Smooth muscle cell of the brain vasculature (primary cell): ENCODE measurements around the gene PRRG3.
"Not testable (repeated sequence)": the region's sequence is repeated elsewhere in the genome, so short reads cannot be mapped to it uniquely, and the experiment has no call there.

Source experiments
- DNase-seq: peaks from one replicate; pipeline ENCODE4 v3.0.0-alpha.2; 2012; ENCODE audit warnings: low read depth, low spot score

Gene PRRG3

GRCh38 chrX:151694661-151695582 is at the start of gene PRRG3:
Gene PRRG3, plus strand, starts transcription at chrX:151695458. Its CDS starts 3,357 bp downstream, at chrX:151698815.
- DNase-seq, result no peak

GRCh38 chrX:151675121-151675746 is 20.0 kb upstream of the PRRG3 start:
- no peak for DNase-seq

- no peak for DNase-seq
Observed at GRCh38 chrX:151676196-151676595, 19.1 kb upstream of the PRRG3 start.

GRCh38 chrX:151679798-151680402 is 15.4 kb upstream of the PRRG3 start:
- no peak for DNase-seq

GRCh38 chrX:151680805-151681204 is 14.5 kb upstream of the PRRG3 start:
- DNase-seq, result no peak

- DNase-seq, result no peak
Observed at GRCh38 chrX:151687635-151688034, 7.6 kb upstream of the PRRG3 start.

GRCh38 chrX:151688695-151689094 is 6.6 kb upstream of the PRRG3 start:
- DNase-seq, result no peak

GRCh38 chrX:151692825-151693224 is 2.4 kb upstream of the PRRG3 start:
- no peak for DNase-seq

GRCh38 chrX:151694121-151694520 is 1.1 kb upstream of the PRRG3 start:
- no peak for DNase-seq

- no peak for DNase-seq
Observed at GRCh38 chrX:151695583-151696340, 504 bp downstream of the PRRG3 start.

GRCh38 chrX:151697082-151697481 is 1.8 kb downstream of the PRRG3 start:
- not testable (repeated sequence) for DNase-seq

GRCh38 chrX:151697522-151697921 is 2.3 kb downstream of the PRRG3 start:
- no peak for DNase-seq

- DNase-seq, result no peak
Observed at GRCh38 chrX:151698485-151698884, 3.2 kb downstream of the PRRG3 start.

GRCh38 chrX:151699746-151700145 is 4.5 kb downstream of the PRRG3 start:
- no peak for DNase-seq

- no peak for DNase-seq
Observed at GRCh38 chrX:151700581-151700980, 5.3 kb downstream of the PRRG3 start.

GRCh38 chrX:151701071-151701470 is 5.8 kb downstream of the PRRG3 start:
- no peak for DNase-seq

- DNase-seq, result no peak
Observed at GRCh38 chrX:151701531-151701930, 6.3 kb downstream of the PRRG3 start.

GRCh38 chrX:151702026-151702714 is 6.9 kb downstream of the PRRG3 start:
- no peak for DNase-seq

- no peak for DNase-seq
Observed at GRCh38 chrX:151702741-151703340, 7.6 kb downstream of the PRRG3 start.

GRCh38 chrX:151703487-151703886 is 8.2 kb downstream of the PRRG3 start:
- DNase-seq, result no peak
